Tibial nerve (tissue), 4 donors: Measurements from ENCODE around the gene EPS8L3.

Experiments
- EP300 ChIP-seq, 2 donors: sonication (generic); formaldehyde crosslinking; IDR thresholded peaks; one replicate each; pipeline ENCODE4 v1.6.1; 2017; ENCODE audit warnings: antibody characterized with exemption in 2 of 2, mild to moderate bottlenecking in 1 of 2
- POLR2A ChIP-seq, 2 donors: fragments of 450-650 bp; IDR thresholded peaks; one replicate each; pipeline ENCODE4 v1.6.1; 2017; ENCODE audit warnings: antibody characterized with exemption in 2 of 2, mild to moderate bottlenecking in 2 of 2, moderate library complexity in 2 of 2
- TF ChIP-seq, protein P1 (sequence below), 5 experiments: fragments of 200-600 bp in 3 of 5; fragments of 450-650 bp in 2 of 5; sonication (generic) in 3 of 5; IDR thresholded peaks; one replicate each; pipeline ENCODE4 v1.5.1; 2016 to 2019; ENCODE audit warnings: antibody characterized with exemption in 5 of 5, mild to moderate bottlenecking in 3 of 5, moderate library complexity in 2 of 5

DNA sequence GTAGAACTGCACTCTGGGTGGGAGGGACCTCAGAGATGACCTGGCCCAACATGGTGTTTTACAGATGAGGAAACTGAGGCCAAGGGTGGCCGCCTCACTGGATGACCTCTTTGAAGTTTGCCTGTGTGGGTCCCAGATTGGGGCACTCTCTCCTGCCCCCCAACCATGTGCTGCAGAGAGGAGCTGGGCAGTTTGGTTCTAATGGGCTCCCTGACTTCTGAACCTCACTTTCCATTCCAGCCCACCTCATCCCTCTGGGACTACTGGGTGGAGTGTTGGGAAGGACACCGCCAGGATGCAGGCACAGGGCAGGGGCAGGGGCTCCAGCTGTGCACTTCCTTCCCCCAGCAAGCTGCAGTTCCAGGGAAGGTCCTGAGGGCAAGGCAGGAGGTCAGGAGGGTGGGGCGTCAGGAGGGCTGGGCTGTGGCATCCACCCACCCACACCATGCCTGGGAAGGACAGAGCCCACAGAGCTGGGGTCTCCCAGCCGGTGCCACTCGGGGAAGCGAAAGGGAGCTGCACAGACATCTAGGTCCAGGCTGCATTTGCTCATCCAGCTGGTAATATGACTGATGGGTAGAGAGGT is 10.3 kb upstream of the EPS8L3 start:
- TF ChIP-seq, protein P1, sequence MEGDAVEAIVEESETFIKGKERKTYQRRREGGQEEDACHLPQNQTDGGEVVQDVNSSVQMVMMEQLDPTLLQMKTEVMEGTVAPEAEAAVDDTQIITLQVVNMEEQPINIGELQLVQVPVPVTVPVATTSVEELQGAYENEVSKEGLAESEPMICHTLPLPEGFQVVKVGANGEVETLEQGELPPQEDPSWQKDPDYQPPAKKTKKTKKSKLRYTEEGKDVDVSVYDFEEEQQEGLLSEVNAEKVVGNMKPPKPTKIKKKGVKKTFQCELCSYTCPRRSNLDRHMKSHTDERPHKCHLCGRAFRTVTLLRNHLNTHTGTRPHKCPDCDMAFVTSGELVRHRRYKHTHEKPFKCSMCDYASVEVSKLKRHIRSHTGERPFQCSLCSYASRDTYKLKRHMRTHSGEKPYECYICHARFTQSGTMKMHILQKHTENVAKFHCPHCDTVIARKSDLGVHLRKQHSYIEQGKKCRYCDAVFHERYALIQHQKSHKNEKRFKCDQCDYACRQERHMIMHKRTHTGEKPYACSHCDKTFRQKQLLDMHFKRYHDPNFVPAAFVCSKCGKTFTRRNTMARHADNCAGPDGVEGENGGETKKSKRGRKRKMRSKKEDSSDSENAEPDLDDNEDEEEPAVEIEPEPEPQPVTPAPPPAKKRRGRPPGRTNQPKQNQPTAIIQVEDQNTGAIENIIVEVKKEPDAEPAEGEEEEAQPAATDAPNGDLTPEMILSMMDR (IDR thresholded peaks at IDR 0.05): no peak
- no peak for TF ChIP-seq EP300 (IDR thresholded peaks at IDR 0.05)
- TF ChIP-seq POLR2A (IDR thresholded peaks at IDR 0.05): no peak
